HG02970 (cell line): ENCODE measurements around the gene TTC7B.

ENCODE experiments used
- ATAC-seq: cut with Tn5 transposase; IDR thresholded peaks from one replicate; pipeline ENCODE4 v1.9.1; 2021; ENCODE audit warnings: mild to moderate bottlenecking, moderate library complexity, moderate number of reproducible peaks; ENCODE audit not compliant: unreplicated experiment, low FRiP score

The TTC7B gene

DNA sequence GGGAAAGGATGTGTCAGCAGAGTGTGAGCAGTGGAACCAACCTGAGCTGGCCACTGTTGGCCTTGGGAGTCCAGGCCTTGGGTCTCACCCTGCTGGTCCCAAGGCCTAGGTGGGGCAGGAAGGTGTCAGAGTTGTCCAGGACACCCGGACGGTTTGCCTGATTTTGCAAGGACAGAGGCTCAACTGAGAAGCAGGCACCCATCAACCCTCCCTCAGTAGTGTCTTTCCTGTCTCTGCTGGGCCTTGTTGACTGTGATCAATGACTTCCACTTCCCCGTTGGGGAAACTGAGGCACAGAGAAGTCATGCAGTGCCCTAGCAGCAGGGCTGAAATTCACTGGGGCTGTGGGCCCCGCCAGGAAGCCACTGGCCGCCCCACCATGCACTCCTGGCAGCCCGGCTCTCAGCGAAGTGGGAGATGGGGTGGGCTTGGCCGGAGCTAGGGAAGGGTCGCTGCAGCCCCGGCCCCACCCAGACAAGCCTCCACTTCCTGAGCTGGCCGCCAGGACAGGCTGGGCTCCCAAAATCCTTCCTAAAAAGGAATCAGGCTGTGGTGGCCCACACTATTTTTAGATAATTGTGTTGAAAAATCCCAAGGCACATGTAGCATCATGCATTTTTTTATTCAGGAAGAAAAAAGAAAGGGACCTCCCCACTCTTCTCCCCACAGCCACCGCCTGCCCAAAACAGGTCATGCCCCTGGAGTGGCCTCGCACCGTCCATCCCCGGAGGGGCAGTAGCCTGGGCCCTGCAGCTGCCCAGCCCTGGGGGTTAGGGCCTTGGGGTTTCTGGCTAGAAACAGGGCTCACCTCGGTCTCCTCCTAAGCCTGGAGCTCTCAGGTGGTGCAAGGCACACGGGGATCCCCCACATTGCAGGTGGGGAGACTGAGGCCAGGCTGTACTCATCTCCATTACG lies 292.0 kb downstream of the TTC7B start:
- no peak for ATAC-seq

DNA sequence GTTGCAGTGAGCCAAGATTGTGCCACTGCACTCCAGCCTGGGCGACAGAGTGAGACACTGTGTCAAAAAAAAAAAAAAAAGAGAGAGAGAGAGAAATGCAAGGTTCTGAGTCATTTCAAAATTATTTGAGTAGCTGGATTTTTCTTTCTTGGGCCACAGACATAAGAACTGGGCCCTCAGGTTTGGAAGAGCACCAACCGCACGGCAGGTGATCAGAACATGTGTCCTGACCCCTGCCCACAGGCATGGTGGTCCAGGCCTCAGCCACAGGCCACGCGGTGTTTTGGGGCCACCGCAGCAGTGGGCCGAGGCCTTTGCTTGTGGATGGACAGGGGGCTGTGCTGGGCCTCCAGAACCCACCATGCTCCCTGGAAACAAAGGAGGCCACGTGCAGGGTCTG lies 292.7 kb downstream of the TTC7B start:
- ATAC-seq = no peak

DNA sequence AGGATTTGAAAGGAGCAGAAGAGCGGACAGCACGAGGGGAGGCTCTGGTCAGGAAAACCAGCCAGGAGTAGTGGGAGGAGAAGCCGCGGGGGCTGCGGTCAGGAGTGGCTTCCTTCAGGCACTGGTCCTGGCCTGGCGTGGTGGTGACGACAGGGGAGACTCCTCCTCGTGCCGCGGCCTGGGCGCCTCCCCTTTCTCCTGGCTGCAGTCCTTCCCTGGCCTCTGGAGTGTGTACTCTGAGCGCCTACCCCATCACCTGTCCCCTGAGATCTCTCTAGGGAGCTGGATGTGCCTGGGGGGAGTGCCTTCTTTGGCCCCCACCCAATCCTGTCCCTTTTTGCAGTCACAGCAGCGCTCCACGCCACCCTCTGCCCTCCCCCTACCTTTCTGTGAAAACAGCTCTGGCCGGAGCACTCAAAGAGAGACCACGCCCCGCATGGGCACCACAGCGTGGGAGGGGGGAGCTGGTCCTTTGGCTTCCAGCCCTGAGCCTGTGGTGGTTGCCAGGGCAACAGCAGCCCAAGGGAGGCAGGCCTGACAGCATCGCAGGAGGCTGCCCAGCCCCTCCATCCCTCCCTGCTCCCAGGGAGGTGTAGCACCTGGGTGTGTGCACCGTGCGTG lies 293.5 kb downstream of the TTC7B start:
- no peak for ATAC-seq

DNA sequence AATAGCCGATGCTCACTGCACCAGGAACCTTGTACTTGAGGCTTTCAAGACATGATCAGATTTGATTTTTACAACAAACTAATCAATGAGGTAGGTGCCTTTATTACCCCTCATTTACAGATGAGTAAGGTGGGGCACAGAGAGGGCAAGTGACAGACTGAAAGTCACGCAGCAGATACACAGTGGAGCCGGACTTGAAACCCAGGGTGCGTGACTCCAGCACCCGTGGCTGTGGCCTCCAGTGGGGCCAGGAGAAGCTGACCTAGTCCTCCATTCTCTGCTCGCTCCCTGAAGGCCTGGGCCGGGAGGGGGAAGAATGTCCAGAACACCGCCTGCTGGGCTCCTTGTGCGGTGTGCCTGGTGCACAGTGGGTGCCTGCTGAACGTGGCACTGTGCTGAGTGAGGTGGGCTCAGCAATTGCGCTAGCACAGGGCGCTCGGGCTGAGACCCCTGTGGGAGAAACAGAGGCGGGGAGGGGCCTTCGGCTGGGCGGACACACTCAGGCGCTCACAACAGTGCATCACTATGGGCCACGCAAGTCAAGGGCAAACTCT lies 294.2 kb downstream of the TTC7B start:
- no peak for ATAC-seq

DNA sequence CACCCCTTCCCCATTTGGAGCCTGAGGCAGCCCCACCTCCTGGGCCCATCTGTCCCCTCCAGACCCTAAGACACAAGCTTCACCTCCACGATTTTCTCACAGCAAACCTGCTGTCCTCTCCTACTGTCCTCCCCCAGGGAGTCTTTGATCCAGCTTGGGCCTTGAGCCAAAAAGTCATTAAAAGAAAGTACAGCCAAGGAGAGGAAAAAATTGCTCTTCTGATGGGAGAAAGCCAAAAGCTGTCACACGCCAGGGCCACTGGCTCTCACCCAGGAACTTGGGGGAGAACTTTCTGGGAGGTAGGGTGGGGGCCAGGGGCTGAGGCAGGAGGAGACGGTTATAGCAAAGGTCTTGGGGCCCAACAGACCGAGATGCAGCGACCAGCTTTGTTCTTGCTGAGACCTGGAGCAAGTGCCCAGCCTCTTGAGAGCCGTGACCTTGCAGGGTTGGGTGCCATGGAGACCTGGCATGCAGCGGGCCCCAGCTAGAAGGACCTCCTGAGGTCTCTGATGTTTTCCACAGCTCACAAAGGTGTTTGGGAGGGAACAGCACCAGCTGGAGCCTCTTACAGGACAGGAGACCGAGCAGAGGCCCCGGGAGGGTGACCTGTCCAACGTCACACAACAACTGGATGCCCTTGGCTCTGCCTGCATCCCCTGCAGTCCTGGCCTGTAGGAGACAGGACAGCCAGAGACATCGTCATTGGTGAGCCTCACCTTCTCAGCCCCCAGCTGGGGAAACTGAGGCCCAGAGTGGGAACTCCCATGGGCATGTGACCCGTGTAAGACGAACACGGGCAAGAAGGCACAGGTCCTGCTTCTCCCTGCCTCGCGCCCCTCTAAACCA lies 294.9 kb downstream of the TTC7B start:
- no peak for ATAC-seq

DNA sequence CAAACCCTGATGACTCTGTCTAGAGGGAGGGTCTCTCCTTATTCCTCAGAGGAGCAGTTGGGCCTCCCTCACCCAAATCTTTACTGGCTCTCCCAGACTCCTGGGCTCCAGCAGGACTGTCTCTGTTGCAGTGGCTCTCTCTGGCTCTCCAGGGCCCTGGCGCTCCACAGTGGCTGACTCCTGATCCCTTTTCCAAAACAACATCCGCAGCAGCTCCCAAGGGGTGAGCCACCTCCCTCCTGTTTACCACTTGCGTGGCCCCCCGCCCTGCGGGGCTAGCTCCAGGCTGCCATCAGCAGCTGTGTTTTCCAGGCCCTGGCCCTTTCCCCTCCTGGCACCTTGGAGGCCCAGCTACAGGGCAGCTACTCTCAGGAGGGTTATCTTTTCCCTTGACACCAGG lies 295.9 kb downstream of the TTC7B start:
- ATAC-seq = no peak

DNA sequence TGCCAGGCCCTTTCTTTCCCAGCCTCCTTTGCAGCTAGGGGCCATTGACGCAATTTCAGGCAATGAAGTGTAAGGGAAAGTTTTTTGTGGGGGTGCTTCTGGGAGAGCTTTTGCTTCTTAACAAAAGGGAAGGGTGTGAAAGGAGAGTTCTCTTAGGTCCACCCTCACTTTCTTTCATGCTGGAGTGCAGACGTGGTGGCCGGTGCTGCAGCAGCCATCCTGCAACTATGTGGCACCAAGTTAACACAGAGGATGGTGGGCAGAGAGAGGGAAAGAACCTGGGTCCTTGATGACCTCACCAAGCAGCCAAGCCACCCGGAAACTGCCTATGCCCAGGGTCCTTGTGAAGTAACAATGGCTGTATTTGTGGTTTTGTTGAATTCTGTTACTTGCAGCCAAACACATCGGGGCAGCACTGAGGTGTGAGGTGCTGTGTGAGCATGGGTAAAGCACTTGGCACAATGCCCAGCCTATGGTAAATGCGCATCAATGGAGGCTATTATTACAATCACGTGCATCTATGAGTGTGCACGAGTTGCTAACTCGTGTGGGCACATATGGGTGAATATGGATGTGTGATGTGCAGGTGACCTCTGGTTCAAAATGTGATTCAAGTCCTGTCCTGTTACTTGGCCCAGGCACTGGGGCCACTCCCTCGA lies 296.8 kb downstream of the TTC7B start:
- no peak for ATAC-seq

DNA sequence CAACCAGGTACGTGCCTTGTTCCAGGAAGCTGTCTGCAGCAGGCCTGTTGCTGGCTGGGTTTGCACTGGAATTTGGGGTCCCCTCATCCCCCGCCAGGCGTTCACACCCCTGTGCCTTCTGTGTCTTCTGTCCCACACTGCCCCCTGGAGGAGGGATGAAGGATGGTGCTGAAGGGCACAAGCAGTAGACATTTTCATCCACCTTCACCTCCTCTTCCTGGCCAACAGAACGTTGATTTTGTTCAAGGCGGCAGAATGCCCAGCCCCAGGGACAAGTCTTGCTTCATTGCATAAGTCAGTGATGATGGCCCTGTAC lies 297.3 kb downstream of the TTC7B start:
- ATAC-seq = no peak

DNA sequence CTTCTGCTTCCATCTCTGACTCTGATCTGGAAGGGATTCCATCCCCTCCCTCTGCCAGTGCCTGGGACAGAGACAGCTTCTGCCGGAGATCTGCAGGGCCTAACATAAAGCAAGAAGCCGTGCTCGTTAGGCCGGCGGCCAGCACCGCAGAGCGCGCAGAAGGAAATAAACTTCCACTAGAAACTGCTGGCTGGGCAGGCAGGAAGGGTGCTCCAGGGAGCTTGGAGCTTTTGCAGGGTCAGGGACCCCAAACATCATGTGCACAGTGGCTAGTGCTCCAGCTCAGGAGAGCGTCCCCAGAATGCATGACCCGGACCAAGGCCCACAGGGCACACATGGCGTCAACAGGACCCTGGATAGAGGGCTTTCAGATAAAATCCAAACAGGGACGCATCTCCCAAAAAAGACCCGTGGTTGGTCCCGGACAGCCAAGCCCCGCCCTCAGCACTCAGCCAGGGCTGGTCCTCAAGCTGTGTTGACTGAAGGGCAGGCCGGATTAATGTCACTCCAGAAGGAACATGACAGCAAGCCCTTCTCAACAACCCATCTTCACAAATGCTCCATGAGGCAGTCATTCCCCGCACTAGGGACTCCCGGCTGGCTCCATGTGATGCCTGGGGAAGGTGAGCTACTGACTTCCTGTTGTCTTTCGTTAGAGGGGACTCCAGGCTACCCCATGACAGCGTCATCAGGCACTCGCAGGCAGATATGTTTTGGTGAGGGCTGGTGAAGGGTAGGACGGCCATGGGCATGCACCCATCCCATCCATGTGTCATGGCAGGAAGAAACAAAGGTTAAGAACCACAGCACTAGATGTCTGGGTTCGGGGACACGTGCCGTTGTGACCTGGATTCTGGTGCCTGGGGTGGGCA lies 297.9 kb downstream of the TTC7B start:
- ATAC-seq = no peak

DNA sequence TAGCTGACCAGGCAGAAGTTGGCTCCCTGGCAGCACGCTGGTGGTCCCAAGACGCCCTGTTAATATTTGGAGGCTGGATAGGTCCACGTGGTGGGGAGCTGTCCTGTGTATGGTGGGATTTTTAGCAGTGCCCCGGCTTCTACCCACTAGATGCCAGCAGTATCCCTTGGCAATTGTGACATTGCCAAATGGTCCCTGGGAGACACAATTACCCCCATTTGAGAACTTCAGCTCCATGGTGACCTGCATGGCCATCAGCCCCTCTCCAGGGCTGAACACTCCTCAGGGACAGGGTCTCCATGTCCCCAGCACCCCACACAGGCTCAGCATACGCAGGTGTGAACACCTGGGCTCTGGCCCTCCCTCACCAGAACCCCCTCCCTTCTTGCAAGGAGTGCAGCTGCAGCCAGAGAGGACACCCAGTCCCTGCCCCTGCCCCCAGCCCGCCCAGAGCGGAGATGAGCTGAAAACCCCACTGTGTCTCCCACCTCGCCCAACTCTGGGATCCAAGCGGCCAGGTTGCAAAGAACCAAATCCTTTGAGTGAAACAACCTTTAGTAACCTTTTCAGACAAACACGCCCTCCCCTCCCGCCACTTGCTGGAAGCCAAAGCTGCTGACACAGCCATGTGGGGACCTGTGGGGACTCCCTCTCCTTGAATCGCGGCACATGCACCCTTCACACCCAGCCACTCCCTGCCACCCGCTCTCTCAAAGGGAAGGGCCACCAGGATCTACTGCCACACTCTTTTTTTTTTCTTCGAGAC lies 299.0 kb downstream of the TTC7B start:
- ATAC-seq = no peak

DNA sequence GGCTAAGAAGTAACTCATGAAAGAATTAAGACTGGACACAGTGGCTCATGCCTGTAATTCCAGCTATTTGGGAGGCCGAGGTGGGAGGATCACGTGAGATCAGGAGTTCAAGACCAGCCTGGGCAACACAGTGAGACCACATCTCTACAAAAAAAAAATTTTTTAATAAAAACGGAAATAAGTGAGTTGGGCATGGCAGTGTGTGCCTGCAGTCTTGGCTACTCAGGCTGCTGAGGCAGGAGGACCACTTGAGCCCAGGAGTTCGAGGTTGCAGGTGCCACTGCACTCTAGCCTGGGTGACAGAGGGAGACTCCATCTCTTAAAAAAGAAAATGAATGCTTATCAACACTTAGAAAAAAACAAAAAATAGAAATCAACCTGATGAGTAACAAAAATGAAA lies 301.7 kb downstream of the TTC7B start:
- ATAC-seq = no peak

DNA sequence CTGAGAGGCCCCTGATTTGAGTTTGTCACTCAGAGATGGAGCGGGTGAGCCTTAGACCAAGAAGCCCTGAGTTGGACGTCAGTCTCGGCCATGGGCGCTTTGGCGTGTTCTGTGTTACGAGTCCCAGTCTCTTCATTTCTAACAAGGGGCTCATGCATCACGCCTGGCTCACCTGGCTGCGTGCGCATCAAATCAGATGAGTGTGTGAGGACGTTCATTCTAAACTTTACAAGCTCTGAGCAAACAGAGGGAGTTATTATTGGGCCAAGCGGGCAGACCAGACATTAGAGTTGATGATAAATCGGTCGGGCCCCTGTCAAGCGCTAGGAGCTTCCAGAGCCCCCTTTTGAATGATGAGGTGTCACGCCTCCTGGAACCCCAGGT lies 302.2 kb downstream of the TTC7B start:
- ATAC-seq = no peak

DNA sequence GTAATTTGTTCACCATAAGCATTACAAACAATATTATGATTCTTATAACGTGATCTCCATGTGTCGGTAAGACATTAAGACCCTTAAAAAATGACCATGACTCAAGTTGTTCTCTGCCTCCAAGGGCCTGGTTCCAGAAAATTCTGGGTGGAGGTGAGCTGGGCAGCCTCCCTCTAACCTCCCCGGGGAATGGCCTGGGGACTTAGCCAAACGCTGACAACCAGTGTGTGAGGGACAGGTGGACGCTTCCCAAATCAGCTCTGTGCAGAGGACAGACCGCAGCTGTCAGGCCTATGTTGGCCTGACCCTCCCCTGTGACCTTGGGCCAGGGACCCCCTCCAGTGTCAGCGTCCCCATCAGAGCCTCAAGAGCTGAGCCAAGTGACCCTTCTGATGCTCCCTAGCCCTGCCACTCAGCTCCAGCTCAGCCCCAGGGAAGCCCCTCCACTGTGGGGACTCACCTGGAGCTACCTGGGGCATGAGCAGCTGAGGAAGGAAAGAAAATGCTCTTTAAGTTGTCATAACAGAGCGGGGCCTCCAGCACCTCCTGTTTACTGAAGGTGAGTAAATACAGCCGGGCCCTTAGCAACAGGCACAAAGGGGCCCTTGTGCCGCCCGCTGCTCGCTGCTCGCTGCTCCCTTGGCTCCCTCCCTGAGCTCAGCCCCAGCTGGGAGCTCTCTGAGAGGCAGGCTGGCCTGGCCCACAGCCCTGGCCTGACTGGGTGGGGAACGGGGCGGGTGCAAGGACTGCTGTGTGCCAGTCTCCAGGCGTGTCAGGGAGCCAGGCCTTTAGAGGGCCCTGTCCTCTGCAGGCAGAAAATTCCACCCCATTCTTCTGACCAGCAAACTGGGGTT lies 302.8 kb downstream of the TTC7B start:
- no peak for ATAC-seq

DNA sequence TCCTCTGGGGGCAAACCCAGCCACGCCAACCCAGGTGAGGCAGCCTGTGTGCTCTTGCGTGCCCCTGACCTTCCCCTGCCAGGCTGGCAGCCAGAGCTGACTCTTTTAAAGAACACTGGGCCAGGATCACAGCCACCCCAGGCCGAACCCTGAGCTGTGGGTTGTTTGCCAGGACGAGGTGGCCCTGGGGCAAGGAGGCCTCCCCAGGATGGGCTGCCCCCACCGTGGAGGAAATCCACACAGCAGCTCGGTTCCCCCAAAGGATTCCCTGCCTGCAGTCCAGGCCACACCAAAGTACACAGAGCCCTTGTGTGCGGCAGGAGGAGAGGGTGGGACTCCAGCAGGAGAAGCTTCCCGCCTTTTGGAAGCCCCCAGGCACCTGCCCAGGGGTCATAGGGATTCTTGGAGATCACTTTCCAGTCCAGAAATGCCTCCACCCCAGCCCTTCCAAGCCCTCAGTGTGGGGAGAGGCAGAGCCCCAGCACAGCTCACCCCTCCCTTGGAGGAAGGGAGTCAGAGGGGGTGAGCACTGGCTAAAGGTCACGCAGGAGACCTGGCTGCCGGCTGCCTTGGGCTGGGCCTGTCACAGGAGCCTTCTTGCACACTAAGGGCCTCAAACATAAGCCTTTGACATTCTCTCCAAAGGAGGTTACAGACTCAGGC lies 303.8 kb downstream of the TTC7B start:
- no peak for ATAC-seq

DNA sequence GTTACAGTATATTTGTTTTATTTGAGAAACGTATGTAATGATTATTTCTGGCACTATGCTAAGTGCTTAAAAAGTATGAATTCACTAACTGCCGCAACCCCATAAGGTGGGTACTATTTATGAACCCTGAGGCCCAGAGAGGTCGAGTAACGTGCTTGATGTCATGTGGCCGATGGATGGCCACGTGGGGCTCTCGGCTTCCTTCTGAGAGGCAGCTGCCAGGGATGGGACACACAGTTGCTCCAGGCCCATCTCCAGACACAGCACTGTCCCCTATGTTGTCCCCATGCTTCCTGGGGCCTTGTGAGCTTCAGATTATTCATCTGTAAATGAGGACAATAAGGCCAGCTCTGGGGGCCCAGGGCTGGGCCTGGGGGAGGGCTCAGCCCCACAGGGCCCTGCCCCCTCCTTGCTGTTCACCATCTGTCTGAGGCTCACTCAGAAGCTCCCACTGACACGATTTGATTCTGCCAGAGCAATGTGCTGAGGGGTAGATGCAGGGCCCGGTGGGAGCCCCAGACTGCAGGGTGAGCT lies 304.4 kb downstream of the TTC7B start:
- no peak for ATAC-seq

DNA sequence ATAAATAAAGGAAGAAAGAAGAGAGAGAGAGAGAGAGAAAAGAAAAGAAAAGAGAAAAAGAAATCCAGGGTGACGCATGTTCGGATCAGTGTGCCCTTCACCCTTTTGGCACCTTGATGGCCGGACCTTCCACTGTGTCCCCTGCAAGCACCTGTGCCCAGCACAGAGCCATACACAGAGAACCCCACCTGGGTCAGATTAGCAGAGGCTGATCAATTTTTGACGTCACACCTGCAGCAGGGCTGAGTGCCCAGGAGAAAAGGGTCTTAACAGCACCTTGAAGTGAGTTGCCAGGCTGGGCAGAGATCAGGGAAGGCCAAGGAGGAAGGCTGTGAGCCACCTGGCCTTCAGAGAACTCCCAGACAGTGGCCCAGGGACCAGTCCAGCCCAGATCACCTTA lies 305.0 kb downstream of the TTC7B start:
- ATAC-seq = no peak

DNA sequence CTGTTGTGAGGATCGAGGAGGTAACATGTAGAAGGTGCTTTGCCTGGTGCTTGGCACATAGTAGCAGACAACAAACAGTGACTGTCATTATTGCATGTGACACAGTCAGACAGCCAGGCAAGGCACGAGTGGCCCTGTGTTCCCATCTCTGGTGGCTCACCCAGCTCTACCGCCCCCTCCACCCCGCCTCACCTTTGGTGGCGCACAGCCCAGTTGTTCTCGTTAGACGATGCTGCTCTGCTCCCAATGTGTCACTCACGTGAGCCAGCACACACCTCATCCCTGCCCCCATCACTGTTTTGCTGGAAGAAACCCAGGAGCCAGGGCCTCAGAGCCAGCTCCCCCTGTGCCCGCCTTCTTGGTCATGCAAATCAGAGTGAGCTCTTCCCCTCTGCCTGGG lies 306.1 kb downstream of the TTC7B start:
- no peak for ATAC-seq
